GM19468 (cell line): ENCODE measurements around the gene SEC31B.

ENCODE experiments used
- ATAC-seq: cut with Tn5 transposase; IDR thresholded peaks from one replicate; pipeline ENCODE4 v1.9.1; 2021; ENCODE audit warnings: mild to moderate bottlenecking, moderate library complexity, moderate number of reproducible peaks; ENCODE audit not compliant: unreplicated experiment; ENCODE audit errors: extremely low read depth

Gene SEC31B

GRCh38 chr10:100505164-100505563 lies 14.5 kb downstream of the SEC31B start:
- ATAC-seq, result no peak

DNA sequence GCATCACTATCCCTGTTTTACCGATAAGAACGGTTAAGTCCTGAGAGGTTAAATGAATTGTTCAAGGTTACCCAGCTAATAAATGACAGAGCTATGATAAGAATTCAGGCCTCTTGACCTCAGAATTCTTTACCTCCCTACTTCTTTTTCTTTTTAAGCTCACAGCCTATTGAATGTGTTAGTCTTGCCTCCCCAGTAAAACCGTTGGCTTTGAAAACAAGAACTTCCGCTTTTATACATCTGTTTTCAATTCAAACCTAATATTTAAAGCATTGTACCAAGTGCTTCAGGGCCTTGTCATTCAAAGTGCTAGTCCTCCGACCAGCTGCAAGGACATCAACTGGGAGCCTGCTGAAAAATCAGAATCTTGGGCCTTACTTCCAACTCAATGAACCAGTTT lies 15.6 kb downstream of the SEC31B start:
- ATAC-seq, result no peak

DNA sequence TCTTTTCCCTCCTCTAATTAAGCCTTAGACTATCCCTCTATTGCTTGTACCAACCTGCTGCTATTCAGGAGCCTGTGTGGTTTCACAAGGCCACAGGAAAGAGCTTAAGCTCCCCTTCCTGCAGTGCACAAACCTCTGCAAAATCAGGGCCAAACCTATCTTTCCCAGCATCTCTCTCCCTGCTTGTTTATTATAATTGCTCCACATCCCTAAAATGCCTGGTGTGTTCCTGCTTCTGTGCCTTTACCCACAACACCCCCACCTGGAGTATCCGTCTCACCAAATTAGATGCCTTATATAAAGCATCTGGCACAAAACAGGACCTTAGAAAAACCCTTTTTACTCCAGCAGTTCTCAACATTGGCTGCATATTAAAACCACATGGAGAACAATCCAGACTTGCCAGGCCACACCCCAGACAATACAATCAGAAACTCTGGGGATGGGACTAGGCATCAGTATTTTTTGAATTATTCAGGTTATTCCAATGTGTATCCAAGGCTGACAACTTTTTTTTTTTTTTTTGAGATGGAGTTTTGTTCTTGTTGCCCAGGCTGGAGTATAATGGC lies 16.7 kb downstream of the SEC31B start:
- ATAC-seq, result no peak

DNA sequence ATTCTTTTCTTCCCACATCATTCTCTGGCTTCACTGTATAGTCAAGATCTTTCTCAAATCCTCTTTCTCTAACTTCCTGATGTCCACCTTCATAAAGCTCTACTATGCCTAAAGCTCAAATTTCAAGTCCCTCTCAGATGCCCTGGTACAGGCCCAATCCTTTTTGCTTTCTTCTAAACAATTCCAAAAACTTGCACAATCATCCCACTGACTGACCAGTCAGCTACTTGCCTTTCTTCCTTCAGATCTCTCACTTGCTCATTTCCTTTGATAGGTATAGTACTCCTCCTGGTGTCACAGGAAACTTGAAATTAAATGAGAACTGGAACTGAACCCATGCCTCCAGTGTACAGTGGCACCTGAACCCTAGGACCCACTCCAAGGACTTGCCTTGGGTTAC lies 18.2 kb downstream of the SEC31B start:
- no peak for ATAC-seq

- ATAC-seq, result no peak
Measured at GRCh38 chr10:100498059-100498458, 21.6 kb downstream of the SEC31B start.

GRCh38 chr10:100496567-100496966 lies 23.1 kb downstream of the SEC31B start:
- no peak for ATAC-seq

DNA sequence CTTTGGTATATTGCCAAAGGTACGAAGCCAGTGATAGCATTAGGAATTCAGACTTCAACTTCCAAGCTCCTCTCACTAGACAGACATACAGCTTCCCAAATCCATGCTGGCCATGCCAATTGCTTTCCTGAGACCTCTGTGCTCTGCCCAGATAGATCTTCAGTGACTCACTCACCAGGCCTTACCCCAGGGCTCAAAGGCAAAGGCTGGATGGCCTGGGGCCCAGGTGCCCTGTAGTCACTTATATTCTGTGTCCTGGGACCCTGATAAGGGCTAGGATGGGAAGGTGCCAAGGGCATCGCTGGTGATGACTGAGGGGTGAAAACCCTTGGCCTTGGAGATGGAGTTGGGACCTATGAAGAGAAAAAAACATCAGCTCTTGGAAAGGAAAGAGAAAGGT lies 29.1 kb downstream of the SEC31B start:
- no peak for ATAC-seq

DNA sequence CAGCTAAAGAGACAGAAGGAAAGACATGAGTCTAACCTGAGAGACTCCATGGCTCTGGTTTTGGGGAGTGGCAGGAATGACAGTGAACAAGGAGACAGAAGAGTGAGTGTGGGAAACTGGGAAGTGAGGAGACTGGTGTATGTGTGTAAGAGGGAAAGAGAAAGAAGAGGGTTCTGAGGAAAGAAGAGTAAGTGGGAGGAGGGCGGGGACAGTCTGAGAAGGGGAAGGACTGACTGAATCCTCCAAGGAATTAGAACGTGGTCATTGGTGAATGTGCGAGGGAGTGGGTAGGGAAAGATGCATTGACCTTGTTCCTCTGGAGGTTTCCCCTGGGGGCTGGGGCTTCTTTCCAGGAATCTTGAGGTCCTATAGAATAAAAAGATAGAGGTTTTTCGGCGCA lies 30.3 kb downstream of the SEC31B start:
- no peak for ATAC-seq

- ATAC-seq, result no peak
Measured at GRCh38 chr10:100487529-100487928, 32.1 kb downstream of the SEC31B start.

- no peak for ATAC-seq
Measured at GRCh38 chr10:100485801-100486495, 33.7 kb downstream of the SEC31B start.

- no peak for ATAC-seq
Measured at GRCh38 chr10:100485366-100485765, 34.3 kb downstream of the SEC31B start.

DNA sequence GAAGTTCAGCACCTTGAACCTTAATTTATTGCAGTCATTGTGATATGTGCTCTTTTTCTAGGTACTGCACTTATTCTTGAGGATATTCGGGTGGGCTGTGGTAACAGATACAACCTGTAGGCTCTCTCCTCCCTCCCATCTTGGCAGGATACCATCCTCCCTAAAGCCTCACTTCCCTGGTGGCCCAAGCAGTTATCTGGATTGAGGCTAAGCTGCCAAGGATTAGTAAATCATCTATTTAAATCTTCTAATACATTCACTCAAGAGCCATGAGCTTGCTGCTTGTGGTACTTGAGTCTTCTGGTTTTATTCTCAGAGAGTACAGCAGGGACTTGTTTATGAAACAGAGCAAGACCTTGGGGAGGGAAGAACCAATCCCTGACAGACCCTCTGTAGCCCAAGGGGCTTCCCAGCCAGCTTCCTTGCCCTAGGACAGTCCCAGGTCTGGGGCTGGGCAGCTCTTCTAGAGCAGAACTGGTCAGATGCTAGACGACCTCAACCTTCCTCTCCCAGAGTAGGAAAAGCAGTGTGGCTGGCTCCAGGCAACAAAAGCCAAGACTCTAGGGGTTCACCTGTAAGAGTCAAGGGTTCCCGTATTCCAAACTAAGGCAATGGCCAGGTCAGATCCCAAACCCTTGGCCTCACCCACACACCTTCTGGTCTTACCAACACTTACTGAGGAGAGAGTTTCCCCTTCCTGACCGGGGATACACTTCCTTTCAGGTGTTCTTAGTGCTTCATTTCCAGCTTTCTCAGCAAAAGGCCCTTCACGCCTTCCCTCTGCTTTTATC lies 35.6 kb downstream of the SEC31B start:
- no peak for ATAC-seq

DNA sequence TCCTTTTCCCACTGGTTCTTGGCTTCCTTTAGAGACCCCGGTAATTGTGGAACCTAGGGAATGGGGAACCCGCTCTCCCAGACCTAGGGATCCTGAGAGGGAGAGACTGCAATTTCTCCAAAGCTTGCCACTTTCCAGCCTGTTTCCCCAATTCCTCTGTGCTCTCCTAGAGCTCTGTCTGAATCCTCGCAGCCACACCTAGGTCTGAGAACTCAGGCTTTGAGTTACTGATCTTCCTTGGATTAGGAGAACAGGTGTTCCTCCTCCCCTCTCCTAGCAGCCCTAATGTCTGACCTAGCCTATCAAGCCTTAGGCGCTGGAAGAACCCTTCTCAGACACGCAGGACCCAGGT lies 36.9 kb downstream of the SEC31B start:
- no peak for ATAC-seq

DNA sequence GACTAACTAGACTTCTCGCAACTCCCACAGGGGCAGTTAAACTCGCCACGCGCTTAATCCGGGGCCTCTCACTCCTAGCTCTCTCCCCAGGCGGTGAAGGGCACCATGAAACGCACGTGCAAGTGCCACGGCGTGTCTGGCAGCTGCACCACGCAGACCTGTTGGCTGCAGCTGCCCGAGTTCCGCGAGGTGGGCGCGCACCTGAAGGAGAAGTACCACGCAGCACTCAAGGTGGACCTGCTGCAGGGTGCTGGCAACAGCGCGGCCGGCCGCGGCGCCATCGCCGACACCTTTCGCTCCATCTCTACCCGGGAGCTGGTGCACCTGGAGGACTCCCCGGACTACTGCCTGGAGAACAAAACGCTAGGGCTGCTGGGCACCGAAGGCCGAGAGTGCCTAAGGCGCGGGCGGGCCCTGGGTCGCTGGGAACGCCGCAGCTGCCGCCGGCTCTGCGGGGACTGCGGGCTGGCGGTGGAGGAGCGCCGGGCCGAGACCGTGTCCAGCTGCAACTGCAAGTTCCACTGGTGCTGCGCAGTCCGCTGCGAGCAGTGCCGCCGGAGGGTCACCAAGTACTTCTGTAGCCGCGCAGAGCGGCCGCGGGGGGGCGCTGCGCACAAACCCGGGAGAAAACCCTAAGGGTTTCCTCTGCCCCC lies 37.4 kb downstream of the SEC31B start:
- ATAC-seq, result no peak

- ATAC-seq, result peak; percentile 93
Measured at GRCh38 chr10:100481462-100482081, 38.1 kb downstream of the SEC31B start.

DNA sequence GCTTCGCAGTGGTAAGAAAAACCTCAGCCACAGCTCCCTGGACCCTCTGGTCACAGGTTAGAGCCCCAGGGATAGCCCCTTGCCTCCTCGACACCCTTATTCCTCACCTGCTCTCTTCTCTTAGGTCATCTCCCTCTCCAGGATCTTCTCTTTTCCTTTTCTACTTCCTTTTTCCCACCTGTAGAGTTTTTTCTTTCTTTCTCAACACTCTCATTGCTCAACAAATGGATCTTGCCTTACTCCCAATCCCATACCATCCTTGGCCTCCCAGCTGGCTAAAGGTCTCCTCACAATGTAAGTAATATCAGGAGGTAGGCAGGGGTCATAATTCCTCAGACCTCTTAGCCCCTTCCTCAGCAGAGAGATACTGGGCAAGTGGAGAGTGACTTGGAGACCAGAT lies 39.7 kb downstream of the SEC31B start:
- no peak for ATAC-seq

DNA sequence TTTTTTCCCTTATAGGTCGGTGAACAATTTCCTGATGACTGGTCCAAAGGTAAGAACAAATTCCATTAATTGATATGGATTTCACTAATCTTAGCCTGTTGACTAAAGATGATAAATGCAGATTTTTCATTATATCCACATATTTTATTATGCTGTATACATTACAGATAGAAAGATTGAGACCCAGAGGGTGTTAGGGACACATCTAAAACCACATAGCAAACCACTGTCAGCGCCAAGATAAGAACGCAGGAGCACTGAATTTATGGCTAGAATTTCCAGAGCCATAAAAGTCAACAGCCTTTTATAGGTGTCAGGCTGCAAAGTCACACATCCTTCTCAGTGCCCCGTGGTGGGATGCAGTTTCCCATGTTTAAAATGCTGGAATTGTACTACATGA lies 40.6 kb downstream of the SEC31B start:
- no peak for ATAC-seq

DNA sequence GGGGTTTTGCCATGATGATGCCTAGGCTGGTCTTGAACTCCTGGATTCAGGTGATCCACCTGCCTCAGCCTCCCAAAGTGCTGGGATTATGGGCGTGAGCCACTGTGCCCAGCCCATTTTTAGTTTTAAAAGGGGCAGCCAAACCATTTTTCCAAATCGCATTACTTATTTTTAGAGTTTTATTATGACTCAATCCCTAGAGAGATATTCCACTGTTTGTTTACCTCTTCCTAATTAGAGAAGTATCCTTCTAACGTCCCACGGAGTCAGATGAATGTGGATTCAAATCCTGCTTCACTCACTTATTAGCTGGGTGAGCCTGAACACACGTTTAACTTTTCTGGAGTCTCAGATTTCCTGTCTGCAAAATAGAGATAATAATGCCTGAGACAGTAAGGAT lies 41.7 kb downstream of the SEC31B start:
- no peak for ATAC-seq

DNA sequence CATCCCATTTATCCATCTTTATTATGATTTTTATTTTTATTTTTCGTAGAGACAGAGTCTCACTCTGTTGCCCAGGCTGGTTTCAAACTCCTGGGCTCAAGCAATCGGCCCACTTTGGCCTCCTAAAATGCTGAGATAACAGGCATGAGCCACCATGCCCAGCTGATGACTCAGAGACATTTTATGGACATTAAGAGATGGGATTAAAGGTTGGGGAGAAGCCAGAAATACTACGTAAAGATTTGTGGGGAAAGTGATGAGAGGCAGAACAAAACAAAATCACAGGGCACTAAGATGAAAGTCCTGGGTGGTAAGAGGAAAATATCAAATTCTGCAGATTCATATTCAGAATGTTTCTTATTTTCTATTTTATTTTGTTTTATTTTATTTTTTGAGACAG lies 49.3 kb downstream of the SEC31B start:
- no peak for ATAC-seq

GRCh38 chr10:100469756-100470155 lies 49.9 kb downstream of the SEC31B start:
- no peak for ATAC-seq

- ATAC-seq, result no peak
Measured at GRCh38 chr10:100468978-100469377, 50.7 kb downstream of the SEC31B start.
